Upper lobe of left lung (tissue), 4 donors: ENCODE results near the gene C4orf17.

Experiments used
- CTCF ChIP-seq, 6 experiments: fragments of 450-650 bp in 4 of 6; fragments of 200-600 bp in 2 of 6; sonication (generic) in 2 of 6; IDR thresholded peaks; one replicate each; pipeline ENCODE4 v1.5.1; 2016 to 2019; ENCODE audit warnings: antibody characterized with exemption in 6 of 6
- POLR2A ChIP-seq, 4 donors: fragments of 450-650 bp; IDR thresholded peaks; one replicate each; pipeline ENCODE4 v1.5.1; 2016 to 2017; ENCODE audit warnings: antibody characterized with exemption in 4 of 4, mild to moderate bottlenecking in 2 of 4
- POLR2AphosphoS5 ChIP-seq, 2 donors: sonication (generic); formaldehyde crosslinking; IDR thresholded peaks; one replicate each; pipeline ENCODE4 v1.5.1; 2017; ENCODE audit warnings: antibody characterized with exemption in 2 of 2

- no peak for TF ChIP-seq CTCF (IDR thresholded peaks at IDR 0.05)
- no peak for TF ChIP-seq POLR2AphosphoS5 (IDR thresholded peaks at IDR 0.05)
- TF ChIP-seq POLR2A (IDR thresholded peaks at IDR 0.05), result no peak
These were observed 4.0 kb upstream of the C4orf17 start for GRCh38 chr4:99506781-99507180.
